Activated CD8-positive, alpha-beta T cell treated with anti-CD3 and anti-CD28 coated beads for 36 hours (primary cell): Measurements from ENCODE around the gene LYZL6. TPM values are rescaled to one million over a fixed set of nuclear protein-coding genes. Genes with fewer than 3 reads are reported as not detected.

ENCODE experiments used
- ATAC-seq: fragments of 200-7000 bp; cut with Tn5 transposase; one replicate; pipeline ENCODE4 v1.10.0; 2021; ENCODE audit warnings: mild to moderate bottlenecking, moderate library complexity
- CTCF ChIA-PET: fragments of 350-600 bp; sonication (Branson Sonifier 250); formaldehyde crosslinking; loops from one replicate; lab custom pipeline; 2021; ENCODE audit warnings: antibody characterized with exemption; lab: Charles Lee
- POLR2A ChIA-PET: fragments of 350-600 bp; sonication (Branson Sonifier 250); formaldehyde crosslinking; loops from one replicate; lab custom pipeline; 2021; ENCODE audit warnings: antibody characterized with exemption; lab: Charles Lee
- DNase-seq: peaks from one replicate; pipeline ENCODE4 v3.0.0-alpha.2; 2020
- H3K27ac Mint-ChIP-seq: one replicate; pipeline ENCODE4 v1.8.0; 2021; ENCODE audit warnings: mild to moderate bottlenecking, mixed read lengths
- H3K27me3 Mint-ChIP-seq: one replicate; pipeline ENCODE4 v1.8.0; 2021; ENCODE audit warnings: mixed read lengths
- H3K36me3 Mint-ChIP-seq: one replicate; pipeline ENCODE4 v1.8.0; 2021; ENCODE audit warnings: low read depth, mixed read lengths
- H3K4me1 Mint-ChIP-seq: one replicate; pipeline ENCODE4 v1.8.0; 2021; ENCODE audit warnings: low read depth, mixed read lengths
- H3K4me3 Mint-ChIP-seq: one replicate; pipeline ENCODE4 v1.8.0; 2021; ENCODE audit warnings: mild to moderate bottlenecking, moderate library complexity, mixed read lengths
- H3K9me3 Mint-ChIP-seq: one replicate; pipeline ENCODE4 v1.8.0; 2021; ENCODE audit warnings: mixed read lengths
- CTCF ChIP-seq: fragments of 200-600 bp; IDR thresholded peaks from one replicate; pipeline ENCODE4 v1.8.0; 2022; ENCODE audit warnings: antibody characterized with exemption, mild to moderate bottlenecking
- intact Hi-C: fragments of 100-400 bp; cut with micrococcal nuclease; formaldehyde crosslinking; loops from one replicate; pipeline ENCODE4 v1.10.0; 2022
- total RNA-seq, 2 experiments: library from RNA; stranded (reverse); gene quantifications; one replicate each; pipeline ENCODE4 v1.2.3, GENCODE V29; 2021

LYZL6 gene
- total RNA-seq, 2 experiments from 2014 or later, result not detected

- ChIA-PET POLR2A (no interaction called here), CTCF (interaction anchor here (0.7 to 1.3 kb wide), 4 partner anchors 110 to 188 kb away, joined by 3 to 5 read pairs (median 4); no protein-coding TSS in a partner anchor)
- H3K27ac Mint-ChIP-seq, result no peak overlapping the region
- DNase-seq, result no peak
- no peak for TF ChIP-seq CTCF
- ATAC-seq, result no peak
- no peaks in the 10 kb centered on the region for H3K9me3 Mint-ChIP-seq
- no peak overlapping the region for H3K4me3 Mint-ChIP-seq
- peaks cover 2% of the 10 kb centered on the region for H3K27me3 Mint-ChIP-seq
- intact Hi-C loops, result no loop called here
- H3K36me3 Mint-ChIP-seq, result no peaks in the 10 kb centered on the region
- no peaks in the 10 kb centered on the region for H3K4me1 Mint-ChIP-seq
Measured at GRCh38 chr17:35963663-35964062, 20.1 kb upstream of the LYZL6 start.

- Mint-ChIP-seq H3K27me3 (peaks cover 7% of the 10 kb centered on the region), H3K4me1 (no peaks in the 10 kb centered on the region)
- DNase-seq, result no peak
Measured at GRCh38 chr17:35953720-35954119, 10.2 kb upstream of the LYZL6 start.

GRCh38 chr17:35949401-35949800 is 5.9 kb upstream of the LYZL6 start:
- intact Hi-C loops, result no loop called here
- POLR2A ChIA-PET, result no interaction called here

More at GRCh38 chr17:35953720-35954119, 10.2 kb upstream of the LYZL6 start:
- Mint-ChIP-seq H3K36me3 (no peaks in the 10 kb centered on the region), H3K27ac (no peak overlapping the region), H3K9me3 (no peaks in the 10 kb centered on the region), H3K4me3 (no peak overlapping the region)
- no peak for ATAC-seq
- ChIA-PET CTCF (no interaction called here), POLR2A (no interaction called here)
- intact Hi-C loops, result no loop called here
- no peak for TF ChIP-seq CTCF

GRCh38 chr17:35948092-35948491 is 4.6 kb upstream of the LYZL6 start:
- POLR2A ChIA-PET, result no interaction called here
- Mint-ChIP-seq H3K36me3 (no peaks in the 10 kb centered on the region), H3K9me3 (no peaks in the 10 kb centered on the region), H3K27me3 (no peaks in the 10 kb centered on the region), H3K4me1 (peaks cover 4% of the 10 kb centered on the region), H3K4me3 (no peak overlapping the region), H3K27ac (no peak overlapping the region)
- ATAC-seq (no peak), DNase-seq (no peak)
- no peak for TF ChIP-seq CTCF
- intact Hi-C loops, result no loop called here
- CTCF ChIA-PET, result interaction anchor here (0.8 to 1.9 kb wide), 11 partner anchors 10 to 1579 kb away, joined by 3 to 8 read pairs (median 4); partner anchors contain the start of gene RDM1

More at GRCh38 chr17:35949401-35949800, 5.9 kb upstream of the LYZL6 start:
- Mint-ChIP-seq H3K4me1 (peaks cover 4% of the 10 kb centered on the region), H3K36me3 (no peaks in the 10 kb centered on the region), H3K4me3 (no peak overlapping the region), H3K27ac (no peak overlapping the region), H3K9me3 (no peaks in the 10 kb centered on the region), H3K27me3 (no peaks in the 10 kb centered on the region)
- DNase-seq, result no peak
- CTCF ChIA-PET, result interaction anchor here (0.8 to 1.3 kb wide), 6 partner anchors 10 to 199 kb away, joined by 3 to 4 read pairs (median 3); no protein-coding TSS in a partner anchor
- ATAC-seq, result no peak
- no peak for TF ChIP-seq CTCF

- Mint-ChIP-seq H3K9me3 (no peaks in the 10 kb centered on the region), H3K36me3 (no peaks in the 10 kb centered on the region), H3K27ac (no peak overlapping the region), H3K27me3 (no peaks in the 10 kb centered on the region), H3K4me1 (peaks cover 7% of the 10 kb centered on the region), H3K4me3 (no peak overlapping the region)
- DNase-seq (peak; percentile 76), ATAC-seq (peak; percentile 95)
- ChIA-PET CTCF (interaction anchor here (0.6 to 1.9 kb wide), 9 partner anchors 11 to 202 kb away, joined by 3 to 8 read pairs (median 5); partner anchors contain the start of gene RDM1), POLR2A (no interaction called here)
- intact Hi-C loops, result no loop called here
- peak; percentile 85 for TF ChIP-seq CTCF
Measured at GRCh38 chr17:35947156-35947585, 3.7 kb upstream of the LYZL6 start.
